Measurements from ENCODE around the gene IL1RL2. TPM values are rescaled to one million over a fixed set of nuclear protein-coding genes. Genes with fewer than 3 reads are reported as not detected.

IL1RL2 gene
- total RNA-seq, 3 donors from 2014 or later (not counting 1 experiment from before 2014, with no cell fraction given), result not detected

DNA sequence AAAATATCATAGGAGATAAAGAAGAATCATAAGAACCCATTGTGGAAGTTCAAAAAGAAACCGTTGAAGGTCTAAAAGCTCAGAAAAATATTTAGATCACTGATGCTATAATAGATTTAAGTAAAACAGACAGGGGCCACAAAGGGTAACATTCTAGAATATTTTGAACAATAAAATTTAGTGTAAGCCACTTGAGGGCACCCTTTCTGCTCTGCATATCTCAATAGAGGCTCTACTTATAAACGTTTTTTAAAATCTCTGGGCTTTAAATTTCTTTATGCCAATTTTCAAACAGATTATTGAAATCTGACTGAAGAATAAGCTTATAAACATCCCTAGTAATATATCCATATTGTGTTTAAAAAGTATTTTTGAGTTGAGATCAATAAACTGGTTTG is 66.9 kb downstream of the IL1RL2 start:
- H3K9me3 ChIP-seq (ENCODE audit: control insufficient read depth, insufficient read depth, low read length), result no peaks in the 10 kb centered on the region
- no peaks in the 10 kb centered on the region for H3K36me3 ChIP-seq (ENCODE audit: control insufficient read depth, insufficient read depth, low read length)
- Mint-ChIP-seq H3K36me3 (no peaks in the 10 kb centered on the region), H3K9me3 (peaks cover 3% of the 10 kb centered on the region in 2 donors), H3K4me1 (peaks cover 55 to 60% of the 10 kb centered on the region in 2 donors), H3K27ac (peak overlapping the region; percentile 45 to 72), H3K4me3 (peak overlapping the region; percentile 41), H3K27me3 (ENCODE audit: low read depth in 2 of 2) (peaks cover 0 to 6% of the 10 kb centered on the region in 2 donors)
- intact Hi-C loops (cut with micrococcal nuclease), result loop anchor here (5.0 kb wide), 2 partner anchors 116 to 189 kb away; no protein-coding TSS in a partner anchor
- H3K27me3 ChIP-seq (ENCODE audit: control insufficient read depth, insufficient read depth, low read length), result peaks cover 2% of the 10 kb centered on the region
- no peak overlapping the region for H3K27ac ChIP-seq (ENCODE audit: low read length)
- 50% methylated on average over 1 of the region's 2 CpGs for WGBS (ENCODE audit: insufficient coverage)
- peaks cover 44% of the 10 kb centered on the region for H3K4me1 ChIP-seq (ENCODE audit: control insufficient read depth, insufficient read depth, low read length)
- TF ChIP-seq, protein P1, sequence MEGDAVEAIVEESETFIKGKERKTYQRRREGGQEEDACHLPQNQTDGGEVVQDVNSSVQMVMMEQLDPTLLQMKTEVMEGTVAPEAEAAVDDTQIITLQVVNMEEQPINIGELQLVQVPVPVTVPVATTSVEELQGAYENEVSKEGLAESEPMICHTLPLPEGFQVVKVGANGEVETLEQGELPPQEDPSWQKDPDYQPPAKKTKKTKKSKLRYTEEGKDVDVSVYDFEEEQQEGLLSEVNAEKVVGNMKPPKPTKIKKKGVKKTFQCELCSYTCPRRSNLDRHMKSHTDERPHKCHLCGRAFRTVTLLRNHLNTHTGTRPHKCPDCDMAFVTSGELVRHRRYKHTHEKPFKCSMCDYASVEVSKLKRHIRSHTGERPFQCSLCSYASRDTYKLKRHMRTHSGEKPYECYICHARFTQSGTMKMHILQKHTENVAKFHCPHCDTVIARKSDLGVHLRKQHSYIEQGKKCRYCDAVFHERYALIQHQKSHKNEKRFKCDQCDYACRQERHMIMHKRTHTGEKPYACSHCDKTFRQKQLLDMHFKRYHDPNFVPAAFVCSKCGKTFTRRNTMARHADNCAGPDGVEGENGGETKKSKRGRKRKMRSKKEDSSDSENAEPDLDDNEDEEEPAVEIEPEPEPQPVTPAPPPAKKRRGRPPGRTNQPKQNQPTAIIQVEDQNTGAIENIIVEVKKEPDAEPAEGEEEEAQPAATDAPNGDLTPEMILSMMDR (IDR thresholded peaks at IDR 0.05), result no peak
- ATAC-seq, result no peak
- no peak overlapping the region for H3K4me3 ChIP-seq (ENCODE audit: low read length)
- no peak for DNase-seq

DNA sequence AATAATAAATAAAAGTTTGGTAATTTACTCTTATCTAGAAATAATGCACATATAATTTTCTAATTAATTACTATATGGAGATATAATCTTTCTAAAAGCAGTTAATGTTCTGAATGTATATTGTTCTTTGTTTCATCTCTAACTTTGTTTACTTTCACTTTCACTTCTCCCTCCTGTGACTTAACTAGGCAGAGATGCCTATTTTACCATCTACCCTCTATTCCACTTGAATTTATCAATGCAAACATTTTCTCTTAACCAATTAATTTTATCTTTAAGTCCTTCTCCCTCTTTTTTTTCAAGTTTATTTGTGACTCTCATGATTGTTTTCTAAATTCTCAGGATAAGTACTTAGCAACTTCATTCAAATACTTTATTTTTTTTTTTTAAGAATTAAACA is 69.5 kb downstream of the IL1RL2 start:
- Mint-ChIP-seq H3K4me3 (peak overlapping the region; percentile 69), H3K27me3 (ENCODE audit: low read depth in 2 of 2) (no peaks in the 10 kb centered on the region), H3K27ac (peak overlapping the region in 1 of 2 donors; percentile 10), H3K9me3 (peaks cover 3% of the 10 kb centered on the region in 2 donors), H3K36me3 (no peaks in the 10 kb centered on the region), H3K4me1 (peaks cover 52 to 63% of the 10 kb centered on the region in 2 donors)
- Histone ChIP-seq H3K36me3 (ENCODE audit: control insufficient read depth, insufficient read depth, low read length) (no peaks in the 10 kb centered on the region), H3K4me1 (ENCODE audit: control insufficient read depth, insufficient read depth, low read length) (peaks cover 46% of the 10 kb centered on the region), H3K4me3 (ENCODE audit: low read length) (no peak overlapping the region), H3K9me3 (ENCODE audit: control insufficient read depth, insufficient read depth, low read length) (no peaks in the 10 kb centered on the region), H3K27me3 (ENCODE audit: control insufficient read depth, insufficient read depth, low read length) (peaks cover 1% of the 10 kb centered on the region), H3K27ac (ENCODE audit: low read length) (no peak overlapping the region)
- DNase-seq (peak in 1 of 2 donors; percentile 52), ATAC-seq (no peak)
- intact Hi-C loops (cut with micrococcal nuclease), result no loop called here
- TF ChIP-seq, protein P1 (IDR thresholded peaks at IDR 0.05), result no peak

DNA sequence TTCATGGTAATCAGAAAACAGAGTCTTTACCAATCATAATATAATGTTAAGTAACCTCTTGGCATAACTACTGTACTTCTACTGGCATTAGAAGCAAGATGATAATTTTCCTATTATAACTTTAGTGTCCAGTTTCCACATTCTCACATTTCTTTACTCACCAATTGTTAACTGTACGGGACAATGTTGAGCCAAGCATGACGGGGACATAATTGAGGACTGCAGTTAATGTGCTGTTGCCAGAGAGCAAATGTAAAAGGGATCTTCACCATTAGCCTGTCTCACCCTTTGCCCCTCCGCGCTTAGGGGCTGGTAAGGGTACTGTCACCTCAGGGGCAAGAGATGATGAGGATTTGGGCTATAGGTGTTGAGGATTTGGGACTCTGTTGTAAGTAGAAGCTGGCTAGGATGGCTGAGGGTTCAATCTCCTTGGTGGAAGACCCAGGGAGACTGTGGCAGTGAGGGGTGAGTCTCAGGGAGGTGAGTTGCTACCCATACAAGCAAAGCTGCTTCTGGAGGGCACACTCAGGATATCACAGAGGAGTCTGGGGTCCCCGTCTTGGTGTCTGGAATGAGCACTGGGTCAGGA is 70.1 kb downstream of the IL1RL2 start:
- Mint-ChIP-seq H3K36me3 (no peaks in the 10 kb centered on the region), H3K9me3 (peaks cover 3% of the 10 kb centered on the region in 2 donors), H3K27ac (peak overlapping the region; percentile 10 to 92), H3K4me3 (no peak overlapping the region), H3K4me1 (peaks cover 49 to 59% of the 10 kb centered on the region in 2 donors), H3K27me3 (ENCODE audit: low read depth in 2 of 2) (no peaks in the 10 kb centered on the region)
- intact Hi-C loops (cut with micrococcal nuclease), result no loop called here
- Histone ChIP-seq H3K4me3 (ENCODE audit: low read length) (no peak overlapping the region), H3K27me3 (ENCODE audit: control insufficient read depth, insufficient read depth, low read length) (no peaks in the 10 kb centered on the region), H3K27ac (ENCODE audit: low read length) (no peak overlapping the region), H3K36me3 (ENCODE audit: control insufficient read depth, insufficient read depth, low read length) (no peaks in the 10 kb centered on the region), H3K9me3 (ENCODE audit: control insufficient read depth, insufficient read depth, low read length) (no peaks in the 10 kb centered on the region), H3K4me1 (ENCODE audit: control insufficient read depth, insufficient read depth, low read length) (peaks cover 48% of the 10 kb centered on the region)
- TF ChIP-seq, protein P1 (IDR thresholded peaks at IDR 0.05), result no peak
- ATAC-seq (no peak), DNase-seq (no peak)
- WGBS (ENCODE audit: insufficient coverage), result 98% methylated on average over 4 of the region's 5 CpGs

DNA sequence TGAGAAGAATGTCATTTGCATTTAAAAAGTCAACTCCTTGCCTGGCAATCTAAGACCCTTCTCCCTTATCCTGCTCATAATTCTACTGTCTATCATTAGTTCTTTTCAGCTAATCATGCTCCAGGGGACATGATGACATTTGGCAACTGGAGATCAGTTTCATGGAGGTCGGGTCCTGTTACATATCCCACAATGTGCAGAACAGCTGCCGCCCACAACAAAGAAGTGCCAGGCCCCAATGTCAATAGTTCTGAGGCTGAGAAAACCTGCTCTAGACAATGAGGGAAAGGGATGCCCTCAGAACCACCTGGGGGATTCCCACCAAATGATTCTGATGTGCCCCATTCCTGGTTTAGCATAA is 71.2 kb downstream of the IL1RL2 start:
- Histone ChIP-seq H3K36me3 (ENCODE audit: control insufficient read depth, insufficient read depth, low read length) (no peaks in the 10 kb centered on the region), H3K27me3 (ENCODE audit: control insufficient read depth, insufficient read depth, low read length) (no peaks in the 10 kb centered on the region), H3K4me3 (ENCODE audit: low read length) (no peak overlapping the region), H3K27ac (ENCODE audit: low read length) (no peak overlapping the region), H3K9me3 (ENCODE audit: control insufficient read depth, insufficient read depth, low read length) (no peaks in the 10 kb centered on the region), H3K4me1 (ENCODE audit: control insufficient read depth, insufficient read depth, low read length) (peaks cover 53% of the 10 kb centered on the region)
- ATAC-seq (no peak), DNase-seq (no peak)
- 72% methylated on average over 2 of the region's 2 CpGs for WGBS (ENCODE audit: insufficient coverage)
- TF ChIP-seq, protein P1 (IDR thresholded peaks at IDR 0.05), result no peak
- peaks cover 3% of the 10 kb centered on the region in 2 donors for H3K9me3 Mint-ChIP-seq
- intact Hi-C loops (cut with micrococcal nuclease), result loop anchor here (2.0 kb wide), 1 partner anchor 109 kb away; no protein-coding TSS in a partner anchor
- H3K27ac Mint-ChIP-seq, result peak overlapping the region; percentile 84 to 92
- H3K27me3 Mint-ChIP-seq (ENCODE audit: low read depth in 2 of 2), result no peaks in the 10 kb centered on the region
- peaks cover 40 to 49% of the 10 kb centered on the region in 2 donors for H3K4me1 Mint-ChIP-seq
- H3K36me3 Mint-ChIP-seq, result no peaks in the 10 kb centered on the region
- H3K4me3 Mint-ChIP-seq, result no peak overlapping the region
